ACC112 (cell line): Measurements from ENCODE around the gene DSCAML1.

Source experiments
- H2AFZ ChIP-seq: fragments of 200-600 bp; sonication (generic); one replicate; pipeline ENCODE4 v1.6.0; 2017; ENCODE audit warnings: antibody characterized with exemption, low read length; ENCODE audit not compliant: unreplicated experiment
- H3K27ac ChIP-seq: fragments of 200-600 bp; sonication (generic); 2 replicates; pipeline ENCODE4 v1.5.1; 2014; ENCODE audit warnings: low read depth, mild to moderate bottlenecking, antibody characterized with exemption, low read length, moderate library complexity
- H3K27me3 ChIP-seq: fragments of 200-600 bp; sonication (generic); 2 replicates; pipeline ENCODE4 v1.6.1; 2014; ENCODE audit warnings: mild to moderate bottlenecking, antibody characterized with exemption, low read length, moderate library complexity, mixed read lengths; ENCODE audit not compliant: insufficient read depth
- H3K36me3 ChIP-seq: fragments of 200-600 bp; sonication (generic); 2 replicates; pipeline ENCODE4 v1.6.1; 2016; ENCODE audit warnings: mild to moderate bottlenecking, antibody characterized with exemption, low read length, moderate library complexity, mixed read lengths; ENCODE audit not compliant: insufficient read depth
- H3K4me1 ChIP-seq: fragments of 200-600 bp; sonication (generic); one replicate; pipeline ENCODE4 v1.6.1; 2016; ENCODE audit warnings: low read length, mixed read lengths; ENCODE audit not compliant: insufficient read depth, unreplicated experiment, control insufficient read depth
- H3K4me3 ChIP-seq: fragments of 200-600 bp; sonication (generic); 2 replicates; pipeline ENCODE4 v1.5.1; 2014; ENCODE audit warnings: mild to moderate bottlenecking, low read depth, low read length
- H3K79me2 ChIP-seq: fragments of 200-600 bp; sonication (generic); one replicate; pipeline ENCODE4 v1.6.0; 2016; ENCODE audit warnings: low read length; ENCODE audit not compliant: control insufficient read depth, unreplicated experiment, insufficient read depth

Gene DSCAML1

DNA sequence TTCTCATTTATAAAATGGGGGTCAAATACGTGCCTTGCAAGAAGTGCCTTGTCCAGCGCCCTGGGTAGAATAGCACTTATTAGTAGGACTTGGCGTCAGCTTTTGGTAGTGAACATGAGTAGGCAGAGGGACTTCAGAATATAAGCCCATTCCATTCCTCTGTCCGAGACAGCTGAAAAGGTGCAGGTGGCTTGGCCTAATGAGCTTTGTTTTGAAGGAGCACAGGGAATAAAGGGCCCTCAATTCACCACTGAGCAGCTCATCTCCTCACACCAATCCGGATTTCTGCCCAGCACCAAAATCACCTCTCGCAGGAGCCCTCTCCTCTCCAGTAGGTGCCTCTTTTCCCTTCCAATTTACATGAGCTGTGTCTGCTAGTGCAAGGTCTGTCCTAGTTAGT is 91.2 kb downstream of the DSCAML1 start:
- Histone ChIP-seq H3K36me3 (no peaks in the 10 kb centered on the region), H3K27ac (no peak overlapping the region), H3K27me3 (peaks cover 81% of the 10 kb centered on the region)

DNA sequence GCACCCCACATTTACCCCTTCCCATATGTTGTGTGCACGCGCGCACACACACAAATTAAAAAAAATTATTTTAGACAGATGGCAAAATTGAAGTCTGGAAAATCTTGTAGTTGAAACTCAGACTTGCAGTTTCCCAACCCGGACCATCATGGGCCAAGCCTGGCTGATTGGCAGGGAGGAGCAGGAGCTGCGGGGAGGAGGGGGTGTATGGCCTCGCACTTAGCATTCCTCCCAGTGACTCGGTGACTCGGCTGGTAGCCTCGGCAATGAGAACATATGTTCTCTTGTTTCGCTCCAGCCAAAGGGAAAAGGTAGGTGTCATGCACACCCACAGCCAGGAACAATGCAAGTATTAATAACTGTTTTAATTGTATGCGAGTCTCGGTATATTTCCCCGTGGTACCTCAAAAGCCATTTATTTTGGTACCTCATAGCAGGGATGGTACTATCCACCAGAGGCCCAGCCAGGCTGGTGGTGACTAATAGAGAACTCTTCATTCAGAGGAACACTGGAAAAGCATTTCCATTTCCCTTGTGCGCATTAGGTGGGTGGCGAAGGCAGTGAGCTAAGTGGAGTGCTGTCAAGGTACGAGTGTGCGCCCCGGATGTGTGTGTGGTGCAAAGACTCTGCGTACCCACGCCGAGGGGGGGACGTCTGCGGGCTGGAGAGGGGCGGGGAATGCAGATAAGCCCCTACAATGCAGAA is 92.5 kb downstream of the DSCAML1 start:
- Histone ChIP-seq H3K36me3 (no peaks in the 10 kb centered on the region), H3K4me1 (no peaks in the 10 kb centered on the region), H2AFZ (no peak overlapping the region), H3K4me3 (no peak overlapping the region), H3K79me2 (no peaks in the 10 kb centered on the region), H3K27ac (no peak overlapping the region), H3K27me3 (peaks cover 74% of the 10 kb centered on the region)

More for the DNA sequence above, 91.2 kb downstream of the DSCAML1 start:
- Histone ChIP-seq H3K4me3 (no peak overlapping the region), H2AFZ (no peak overlapping the region), H3K79me2 (no peaks in the 10 kb centered on the region), H3K4me1 (no peaks in the 10 kb centered on the region)

DNA sequence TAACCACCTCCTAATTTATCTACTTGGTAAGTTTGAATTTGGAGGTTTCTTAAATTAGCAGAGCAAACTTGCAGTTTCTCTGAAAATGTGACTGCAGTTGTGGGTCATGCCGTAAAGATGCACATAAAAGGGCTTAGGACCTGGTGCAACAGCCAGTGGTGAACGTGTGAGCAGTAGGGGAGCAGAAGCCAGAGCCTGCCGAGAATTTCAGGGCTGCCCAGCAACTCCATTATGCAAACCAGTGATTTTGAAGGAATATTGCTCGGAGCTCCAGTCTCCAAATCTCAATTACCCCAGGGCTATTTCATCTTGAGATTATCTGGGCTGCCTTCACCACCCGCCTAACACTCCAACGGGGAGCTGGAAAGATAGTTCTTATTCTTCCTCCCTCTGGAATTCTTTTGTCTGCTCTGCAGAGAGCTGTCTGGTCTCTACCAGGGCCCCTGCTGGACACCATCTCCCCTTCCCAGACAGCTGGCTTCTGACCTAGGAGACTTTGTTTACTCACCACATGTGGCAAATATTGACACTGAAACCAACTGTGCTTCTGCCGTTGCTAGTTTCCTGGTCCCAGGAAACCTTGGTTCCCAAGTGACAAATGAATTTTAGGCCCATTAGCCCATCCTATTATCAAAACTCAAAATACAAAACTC is 93.9 kb downstream of the DSCAML1 start:
- Histone ChIP-seq H3K27me3 (peaks cover 73% of the 10 kb centered on the region), H2AFZ (no peak overlapping the region), H3K36me3 (no peaks in the 10 kb centered on the region), H3K79me2 (no peaks in the 10 kb centered on the region), H3K4me1 (no peaks in the 10 kb centered on the region), H3K27ac (no peak overlapping the region), H3K4me3 (no peak overlapping the region)

DNA sequence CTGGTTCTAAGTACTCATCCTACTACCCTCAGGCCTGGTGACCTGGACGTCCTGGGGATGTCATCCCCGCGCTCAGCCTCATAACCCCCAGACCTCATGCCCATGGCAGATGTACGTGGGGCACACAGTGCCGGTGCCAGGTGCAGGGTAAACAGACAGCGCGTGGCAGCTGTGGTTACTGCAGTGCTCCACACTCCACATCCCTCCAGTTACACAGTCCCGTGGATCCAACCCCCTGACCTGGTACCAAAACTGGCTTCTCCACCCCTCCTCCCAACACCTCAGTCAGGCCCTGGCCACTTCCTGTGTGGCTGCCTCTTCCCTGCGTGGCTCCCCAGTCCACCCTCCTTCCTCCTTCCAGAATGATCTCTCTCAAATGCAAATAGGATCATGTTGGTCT is 95.2 kb downstream of the DSCAML1 start:
- H3K79me2 ChIP-seq, result no peaks in the 10 kb centered on the region
- H3K27ac ChIP-seq, result no peak overlapping the region
- H3K4me1 ChIP-seq, result no peaks in the 10 kb centered on the region
- H3K27me3 ChIP-seq, result peaks cover 76% of the 10 kb centered on the region
- no peaks in the 10 kb centered on the region for H3K36me3 ChIP-seq
- no peak overlapping the region for H3K4me3 ChIP-seq
- no peak overlapping the region for H2AFZ ChIP-seq

DNA sequence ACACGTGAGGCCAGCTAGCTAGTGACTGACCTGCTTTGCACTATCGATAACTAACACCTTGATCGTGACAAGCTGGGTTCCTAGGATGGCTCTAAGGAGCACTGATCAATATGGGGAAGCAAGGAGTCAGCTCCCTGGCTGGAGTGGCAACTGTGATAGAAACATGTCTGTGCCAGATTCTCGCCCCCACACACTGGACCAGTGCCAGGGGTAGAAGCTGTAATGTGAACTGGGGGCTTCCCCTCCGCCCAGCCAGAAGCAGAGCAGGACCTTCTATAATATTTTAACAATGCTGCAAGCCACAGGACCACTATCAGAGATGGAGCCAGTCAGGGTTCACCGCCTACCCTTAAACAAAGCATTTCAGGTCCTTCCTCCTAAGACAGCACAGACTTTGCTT is 96.5 kb downstream of the DSCAML1 start:
- no peaks in the 10 kb centered on the region for H3K4me1 ChIP-seq
- no peak overlapping the region for H2AFZ ChIP-seq
- peaks cover 75% of the 10 kb centered on the region for H3K27me3 ChIP-seq

DNA sequence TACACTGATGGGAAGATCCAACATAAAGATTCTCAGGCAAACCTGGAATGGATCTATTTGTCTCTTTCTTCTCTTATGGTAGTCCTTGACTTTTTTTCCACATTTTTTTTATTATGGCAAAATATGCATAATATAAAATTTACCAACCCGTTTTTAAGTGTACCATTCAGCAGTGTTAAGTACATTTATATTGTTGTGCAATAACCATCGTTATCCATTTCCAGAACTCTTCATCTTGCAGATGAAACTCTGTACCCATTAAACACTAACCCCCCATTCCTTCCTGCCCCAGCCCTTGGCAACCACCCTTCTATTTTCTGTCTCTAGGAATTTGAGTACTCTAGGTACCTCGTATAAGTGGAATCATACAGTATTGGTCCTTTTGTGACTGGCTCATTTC is 99.7 kb downstream of the DSCAML1 start:
- no peaks in the 10 kb centered on the region for H3K4me1 ChIP-seq
- no peaks in the 10 kb centered on the region for H3K79me2 ChIP-seq
- H3K27ac ChIP-seq, result no peak overlapping the region
- no peak overlapping the region for H2AFZ ChIP-seq
- no peaks in the 10 kb centered on the region for H3K36me3 ChIP-seq
- H3K4me3 ChIP-seq, result no peak overlapping the region
- H3K27me3 ChIP-seq, result peaks cover 73% of the 10 kb centered on the region

More for the DNA sequence above, 96.5 kb downstream of the DSCAML1 start:
- Histone ChIP-seq H3K36me3 (no peaks in the 10 kb centered on the region), H3K4me3 (no peak overlapping the region), H3K27ac (no peak overlapping the region), H3K79me2 (no peaks in the 10 kb centered on the region)

DNA sequence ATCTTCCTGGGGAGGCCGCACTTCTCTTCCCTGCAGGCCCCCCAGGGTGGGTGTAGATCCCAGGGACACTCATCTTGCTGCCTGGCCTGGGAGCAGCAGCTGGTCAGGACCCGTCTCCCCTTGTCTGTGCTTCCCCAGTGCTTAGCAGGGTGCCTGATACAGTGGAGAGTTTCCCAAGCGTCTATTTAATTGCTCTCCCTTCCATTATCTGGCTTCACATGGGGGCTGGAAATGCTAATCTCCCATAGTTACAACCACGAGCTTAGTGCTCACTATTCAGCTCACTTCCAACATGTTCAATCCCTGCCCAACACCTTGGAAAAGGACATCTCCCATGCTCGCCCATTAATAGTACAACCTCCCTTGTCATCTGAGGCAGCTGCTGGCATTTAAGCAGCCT is 100.5 kb downstream of the DSCAML1 start:
- H3K27ac ChIP-seq, result no peak overlapping the region
- no peaks in the 10 kb centered on the region for H3K79me2 ChIP-seq
- H2AFZ ChIP-seq, result no peak overlapping the region
- H3K4me1 ChIP-seq, result no peaks in the 10 kb centered on the region
- no peaks in the 10 kb centered on the region for H3K36me3 ChIP-seq
- H3K4me3 ChIP-seq, result no peak overlapping the region
- peaks cover 73% of the 10 kb centered on the region for H3K27me3 ChIP-seq

DNA sequence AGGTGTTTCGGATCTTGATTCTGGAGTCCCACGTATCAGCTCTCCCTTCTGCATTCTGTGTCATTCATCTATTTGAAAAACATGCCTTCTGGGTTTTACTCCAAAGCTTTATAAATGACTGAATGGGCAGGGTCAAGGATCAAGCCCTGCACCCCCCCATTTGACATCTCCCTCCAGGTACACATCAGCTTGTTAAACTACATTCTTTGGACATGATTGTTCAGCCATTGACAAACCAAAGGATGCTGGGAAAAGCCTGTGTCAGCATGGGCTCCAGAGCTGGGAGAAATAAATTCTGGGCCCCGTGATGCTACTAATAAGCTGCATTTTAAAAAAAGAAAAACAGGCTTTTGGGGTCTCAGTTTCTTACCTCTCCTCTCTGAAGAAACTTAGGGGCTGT is 103.7 kb downstream of the DSCAML1 start:
- Histone ChIP-seq H3K27me3 (peaks cover 87% of the 10 kb centered on the region), H3K4me3 (no peak overlapping the region), H3K4me1 (no peaks in the 10 kb centered on the region), H3K27ac (no peak overlapping the region), H3K36me3 (no peaks in the 10 kb centered on the region), H2AFZ (no peak overlapping the region), H3K79me2 (no peaks in the 10 kb centered on the region)

DNA sequence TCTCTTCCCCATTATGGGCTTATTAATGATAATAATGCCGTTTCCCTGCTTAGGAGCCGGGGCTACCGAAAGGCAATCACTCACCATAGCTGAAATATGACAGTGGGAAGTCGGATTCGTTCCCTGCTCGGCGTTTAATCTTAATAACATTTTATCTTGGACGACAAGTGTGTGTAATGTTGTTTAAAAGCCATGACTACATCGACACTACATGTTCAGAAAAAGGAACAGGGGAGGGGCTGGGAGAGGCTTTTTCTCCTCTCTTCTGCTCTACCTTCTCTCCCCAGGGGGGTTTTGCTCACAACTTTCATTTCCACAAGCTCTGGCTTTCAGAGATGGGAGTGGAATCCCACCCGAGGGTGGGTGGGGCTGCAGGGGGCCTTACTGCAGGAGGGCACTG is 105.5 kb downstream of the DSCAML1 start:
- Histone ChIP-seq H3K4me1 (no peaks in the 10 kb centered on the region), H2AFZ (no peak overlapping the region), H3K36me3 (no peaks in the 10 kb centered on the region), H3K79me2 (no peaks in the 10 kb centered on the region), H3K4me3 (no peak overlapping the region), H3K27ac (no peak overlapping the region), H3K27me3 (peaks cover 83% of the 10 kb centered on the region)

DNA sequence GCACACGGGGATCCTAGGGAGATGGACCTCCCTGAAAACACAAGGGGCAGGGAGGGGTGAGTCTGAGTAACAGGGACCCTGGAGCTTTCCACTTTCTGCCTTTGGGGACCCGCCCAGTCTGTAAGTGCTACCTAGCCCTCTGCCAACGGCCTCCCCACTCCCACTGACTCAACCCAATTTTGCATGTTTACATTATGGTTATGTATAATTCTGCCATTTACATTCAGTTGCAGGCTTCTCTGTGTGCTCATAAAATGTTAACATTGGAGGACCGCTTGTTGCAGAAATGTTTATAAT is 105.8 kb downstream of the DSCAML1 start:
- no peak overlapping the region for H3K27ac ChIP-seq
- H3K4me3 ChIP-seq, result no peak overlapping the region
- H3K4me1 ChIP-seq, result no peaks in the 10 kb centered on the region
- H3K27me3 ChIP-seq, result peaks cover 83% of the 10 kb centered on the region
- no peak overlapping the region for H2AFZ ChIP-seq
- no peaks in the 10 kb centered on the region for H3K36me3 ChIP-seq
- no peaks in the 10 kb centered on the region for H3K79me2 ChIP-seq

DNA sequence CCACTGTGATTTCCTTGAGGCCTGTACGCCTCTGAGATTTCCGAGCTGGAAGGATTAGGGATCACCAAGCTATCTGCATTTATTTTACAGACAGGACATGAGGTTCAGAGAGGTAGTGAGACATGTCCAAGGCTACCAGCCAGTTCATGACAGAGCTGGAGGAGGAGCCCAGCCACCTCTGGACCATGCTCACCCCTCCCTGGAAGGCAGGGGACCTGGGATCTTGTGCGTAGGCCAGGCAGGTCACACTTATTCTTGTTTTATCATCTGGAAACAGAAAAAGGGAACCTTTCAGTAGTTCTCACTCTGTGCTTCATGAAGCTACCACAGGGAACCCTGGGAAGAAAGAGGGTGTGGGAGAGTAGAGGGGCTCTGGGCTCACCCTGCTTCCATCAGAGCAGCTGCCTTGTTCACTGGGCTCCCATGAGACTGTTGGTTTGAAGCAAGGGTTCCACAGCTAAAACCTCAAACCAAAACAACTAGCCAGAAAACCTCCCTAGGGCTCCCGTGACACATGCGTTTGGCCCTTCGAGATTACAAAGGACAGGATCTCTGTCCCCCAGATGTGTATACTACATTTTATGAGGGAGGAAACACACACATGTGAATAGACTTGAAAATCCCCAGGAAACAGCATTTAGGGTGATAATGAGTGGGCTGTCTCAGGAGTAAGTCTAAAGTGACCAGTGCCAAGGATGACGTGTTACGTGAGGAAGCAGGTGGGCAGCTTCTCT is 106.4 kb downstream of the DSCAML1 start:
- Histone ChIP-seq H3K4me1 (no peaks in the 10 kb centered on the region), H3K27me3 (peaks cover 83% of the 10 kb centered on the region)

More for the DNA sequence above, 106.4 kb downstream of the DSCAML1 start:
- no peaks in the 10 kb centered on the region for H3K79me2 ChIP-seq
- no peak overlapping the region for H2AFZ ChIP-seq
- H3K36me3 ChIP-seq, result no peaks in the 10 kb centered on the region
- no peak overlapping the region for H3K4me3 ChIP-seq
- no peak overlapping the region for H3K27ac ChIP-seq
